Smooth muscle cell (in vitro differentiated cells): ENCODE results near the gene NTRK3. TPM values are rescaled to one million over a fixed set of nuclear protein-coding genes. Genes with fewer than 3 reads are reported as not detected.

Experiments
- DNase-seq: peaks from one replicate; lab custom pipeline; 2025; ENCODE audit not compliant: unreplicated experiment; lab: John Stamatoyannopoulos, UW
- H2AFZ ChIP-seq: fragments of 200-600 bp; sonication (generic); 2 replicates; pipeline ENCODE4 v1.6.0; 2016; ENCODE audit warnings: antibody characterized with exemption, low read depth, mild to moderate bottlenecking
- H3F3A ChIP-seq: fragments of 200-600 bp; sonication (generic); 2 replicates; pipeline ENCODE4 v1.6.0; 2017; ENCODE audit warnings: antibody characterized with exemption, low read depth
- H3K27ac ChIP-seq: fragments of 200-600 bp; sonication (generic); 2 replicates; pipeline ENCODE4 v1.5.1; 2016; ENCODE audit warnings: low read depth, mild to moderate bottlenecking
- H3K27me3 ChIP-seq: fragments of 200-600 bp; sonication (generic); 2 replicates; pipeline ENCODE4 v1.6.1; 2016; ENCODE audit warnings: low read depth, mild to moderate bottlenecking
- H3K36me3 ChIP-seq: fragments of 200-600 bp; sonication (generic); 2 replicates; pipeline ENCODE4 v1.5.1; 2016; ENCODE audit warnings: low read depth
- H3K4me1 ChIP-seq: fragments of 200-600 bp; sonication (generic); 2 replicates; pipeline ENCODE4 v1.5.1; 2016; ENCODE audit warnings: low read depth
- H3K4me2 ChIP-seq: fragments of 200-600 bp; sonication (generic); 2 replicates; pipeline ENCODE4 v1.6.0; 2016; ENCODE audit warnings: mild to moderate bottlenecking
- H3K4me3 ChIP-seq: fragments of 200-600 bp; sonication (generic); 2 replicates; pipeline ENCODE4 v1.5.1; 2016; ENCODE audit warnings: mild to moderate bottlenecking
- H3K79me2 ChIP-seq: fragments of 200-600 bp; sonication (generic); 2 replicates; pipeline ENCODE4 v1.6.0; 2016; ENCODE audit warnings: low read depth, mild to moderate bottlenecking
- H3K9ac ChIP-seq: fragments of 200-600 bp; sonication (generic); 2 replicates; pipeline ENCODE4 v1.6.0; 2016; ENCODE audit warnings: low read depth
- H3K9me3 ChIP-seq: fragments of 200-600 bp; sonication (generic); replicated peaks from 2 replicates; pipeline ENCODE4 v1.5.1; 2016; ENCODE audit warnings: low read depth
- H4K20me1 ChIP-seq: fragments of 200-600 bp; sonication (generic); 2 replicates; pipeline ENCODE4 v1.6.0; 2016; ENCODE audit warnings: low read depth
- CTCF ChIP-seq: fragments of 200-600 bp; sonication (generic); IDR thresholded peaks from 2 replicates; pipeline ENCODE4 v1.5.1; 2017; ENCODE audit warnings: borderline replicate concordance, mild to moderate bottlenecking, antibody characterized with exemption; ENCODE audit not compliant: insufficient read depth, poor library complexity, severe bottlenecking
- whole genome bisulfite sequencing: methylation state at CpG from one replicate; pipeline ENCODE4 v1.1.7; 2016; ENCODE audit warnings: low lambda C conversion rate; 5-methylcytosine and 5-hydroxymethylcytosine counted together
- polyA plus RNA-seq: library from polyadenylated mRNA; unstranded; fragments of >200 nt; fragmentation: Nextera tagmentation; extraction: Ambion mirVana; gene quantifications from 2 replicates; pipeline ENCODE4 v1.2.1, GENCODE V29; 2016
- total RNA-seq: library from RNA; depleted of rRNA; stranded (reverse); fragments of >200 nt; gene quantifications from 2 replicates; pipeline ENCODE4 v1.2.3, GENCODE V29; 2014

NTRK3 gene
- total and polyA plus RNA-seq, 2 experiments from 2014 or later = 3.3 to 3.5 TPM

DNA sequence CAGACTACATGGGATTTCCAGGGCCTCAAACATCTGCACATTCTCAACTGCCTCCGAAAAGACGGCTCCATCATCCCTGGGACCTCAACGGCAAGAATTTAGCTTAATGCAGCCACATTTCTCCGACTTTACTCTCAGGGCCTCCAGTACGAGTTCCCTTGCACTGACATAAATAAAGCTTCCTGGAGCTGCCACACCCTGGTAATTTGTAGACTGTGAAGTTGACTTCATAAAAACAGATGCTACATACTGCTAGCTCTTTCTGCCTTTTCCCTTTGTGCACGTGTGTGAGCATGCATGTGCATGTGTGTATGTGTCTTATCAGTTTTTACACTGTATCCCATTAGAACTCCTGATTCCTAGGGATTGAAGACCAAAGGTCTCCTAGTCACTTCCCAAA is 122.7 kb downstream of the NTRK3 start:
- Histone ChIP-seq H3K4me3 (no peak overlapping the region), H3K27ac (no peak overlapping the region), H3K4me2 (no peak overlapping the region), H2AFZ (no peak overlapping the region), H3F3A (no peaks in the 10 kb centered on the region), H4K20me1 (no peaks in the 10 kb centered on the region), H3K4me1 (no peaks in the 10 kb centered on the region), H3K27me3 (no peaks in the 10 kb centered on the region), H3K9me3 (no peaks in the 10 kb centered on the region), H3K79me2 (no peaks in the 10 kb centered on the region), H3K9ac (no peak overlapping the region), H3K36me3 (no peaks in the 10 kb centered on the region)
- TF ChIP-seq CTCF = no peak
- WGBS = 89% methylated on average over 6 of the region's 6 CpGs
- DNase-seq = no peak

DNA sequence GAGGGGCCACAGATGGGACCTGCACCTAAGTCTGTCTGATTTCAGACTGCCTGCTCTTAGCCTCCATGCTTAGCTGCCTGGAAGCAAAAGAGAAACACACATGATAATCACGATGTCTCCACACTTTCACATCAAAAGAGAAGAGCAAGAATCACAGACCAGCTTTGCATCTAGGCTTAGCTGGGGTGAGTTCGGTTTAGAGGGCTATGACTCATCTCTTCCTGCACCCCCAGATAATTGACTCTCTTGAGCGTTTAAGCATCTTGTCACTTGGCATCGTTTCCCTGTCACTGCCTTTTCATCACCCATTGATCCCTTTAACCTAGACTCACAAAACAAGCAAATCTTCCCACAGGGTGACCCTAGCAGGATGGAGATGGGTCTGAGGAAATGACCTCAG is 124.0 kb downstream of the NTRK3 start:
- H3K9me3 ChIP-seq = no peaks in the 10 kb centered on the region
- H4K20me1 ChIP-seq = no peaks in the 10 kb centered on the region
- no peak for TF ChIP-seq CTCF
- H3F3A ChIP-seq = no peaks in the 10 kb centered on the region
- no peak for DNase-seq
- no peak overlapping the region for H3K4me3 ChIP-seq
- H3K27ac ChIP-seq = no peak overlapping the region
- no peak overlapping the region for H3K4me2 ChIP-seq
- H3K36me3 ChIP-seq = no peaks in the 10 kb centered on the region
- WGBS = 48% methylated on average over 4 of the region's 4 CpGs
- H2AFZ ChIP-seq = no peak overlapping the region
- H3K9ac ChIP-seq = no peak overlapping the region
- H3K4me1 ChIP-seq = no peaks in the 10 kb centered on the region
- H3K27me3 ChIP-seq = no peaks in the 10 kb centered on the region
- H3K79me2 ChIP-seq = no peaks in the 10 kb centered on the region

DNA sequence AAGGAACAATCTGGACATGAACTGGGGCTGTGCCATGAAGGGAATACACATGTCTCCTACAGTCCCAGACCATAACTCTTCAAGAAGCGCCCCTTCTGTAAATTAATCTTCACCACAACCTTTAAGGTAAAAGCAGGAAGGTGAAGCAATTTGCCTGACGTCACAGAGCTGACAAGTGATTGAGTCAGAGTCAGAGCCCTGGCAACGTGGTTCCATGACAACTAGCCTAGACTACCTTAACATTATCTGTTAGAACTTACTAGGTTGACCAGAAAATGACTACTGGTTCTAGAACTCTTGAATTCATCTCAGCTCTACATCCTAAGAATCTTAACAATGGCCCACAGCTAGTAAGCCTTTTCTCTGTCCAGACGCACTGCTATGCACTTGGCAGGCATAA is 124.6 kb downstream of the NTRK3 start:
- no peak for TF ChIP-seq CTCF
- no peaks in the 10 kb centered on the region for H3K79me2 ChIP-seq
- H3K27ac ChIP-seq = no peak overlapping the region
- no peak overlapping the region for H3K9ac ChIP-seq
- no peaks in the 10 kb centered on the region for H3K9me3 ChIP-seq
- H3F3A ChIP-seq = no peaks in the 10 kb centered on the region
- H4K20me1 ChIP-seq = no peaks in the 10 kb centered on the region
- no peak overlapping the region for H2AFZ ChIP-seq
- no peaks in the 10 kb centered on the region for H3K4me1 ChIP-seq
- H3K4me2 ChIP-seq = no peak overlapping the region
- H3K36me3 ChIP-seq = no peaks in the 10 kb centered on the region
- 87% methylated on average over 4 of the region's 4 CpGs for WGBS
- DNase-seq = no peak
- no peaks in the 10 kb centered on the region for H3K27me3 ChIP-seq
- H3K4me3 ChIP-seq = no peak overlapping the region

DNA sequence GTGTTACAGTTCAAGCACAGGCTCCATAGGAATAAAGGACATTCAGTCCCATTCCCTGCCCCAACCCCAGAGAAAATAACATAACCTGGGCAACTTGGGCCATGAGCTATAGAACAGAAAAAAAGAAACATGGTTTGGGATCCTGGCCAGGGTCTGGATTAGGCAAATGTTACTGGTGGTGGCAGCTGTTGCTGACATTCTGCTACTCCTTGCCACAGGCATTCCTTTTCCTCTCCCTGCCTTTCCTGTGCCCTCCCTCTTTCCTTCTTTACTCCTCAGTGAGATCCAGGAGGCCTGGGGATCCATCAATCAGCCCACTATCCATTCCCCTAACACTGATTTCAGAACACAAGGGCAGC is 129.1 kb downstream of the NTRK3 start:
- no peak overlapping the region for H3K27ac ChIP-seq
- no peaks in the 10 kb centered on the region for H3K9me3 ChIP-seq
- DNase-seq = no peak
- H3K4me1 ChIP-seq = no peaks in the 10 kb centered on the region
- no peak overlapping the region for H3K4me3 ChIP-seq
- TF ChIP-seq CTCF = no peak
- peak overlapping the region; percentile 25 for H3K4me2 ChIP-seq
- H3F3A ChIP-seq = no peaks in the 10 kb centered on the region
- H3K79me2 ChIP-seq = no peaks in the 10 kb centered on the region
- H3K9ac ChIP-seq = no peak overlapping the region
- H3K36me3 ChIP-seq = no peaks in the 10 kb centered on the region
- H2AFZ ChIP-seq = no peak overlapping the region
- no peaks in the 10 kb centered on the region for H4K20me1 ChIP-seq
- H3K27me3 ChIP-seq = no peaks in the 10 kb centered on the region
